Tibial nerve (tissue), 3 donors: ENCODE measurements around the gene CDC20.

Experiments used
- POLR2A ChIP-seq, 2 donors: fragments of 450-650 bp; IDR thresholded peaks; one replicate each; pipeline ENCODE4 v1.6.1; 2017; ENCODE audit warnings: antibody characterized with exemption in 2 of 2, mild to moderate bottlenecking in 2 of 2, moderate library complexity in 2 of 2
- TF ChIP-seq, protein P1 (sequence below), 5 experiments: fragments of 200-600 bp in 3 of 5; fragments of 450-650 bp in 2 of 5; sonication (generic) in 3 of 5; IDR thresholded peaks; one replicate each; pipeline ENCODE4 v1.5.1; 2016 to 2019; ENCODE audit warnings: antibody characterized with exemption in 5 of 5, mild to moderate bottlenecking in 3 of 5, moderate library complexity in 2 of 5

DNA sequence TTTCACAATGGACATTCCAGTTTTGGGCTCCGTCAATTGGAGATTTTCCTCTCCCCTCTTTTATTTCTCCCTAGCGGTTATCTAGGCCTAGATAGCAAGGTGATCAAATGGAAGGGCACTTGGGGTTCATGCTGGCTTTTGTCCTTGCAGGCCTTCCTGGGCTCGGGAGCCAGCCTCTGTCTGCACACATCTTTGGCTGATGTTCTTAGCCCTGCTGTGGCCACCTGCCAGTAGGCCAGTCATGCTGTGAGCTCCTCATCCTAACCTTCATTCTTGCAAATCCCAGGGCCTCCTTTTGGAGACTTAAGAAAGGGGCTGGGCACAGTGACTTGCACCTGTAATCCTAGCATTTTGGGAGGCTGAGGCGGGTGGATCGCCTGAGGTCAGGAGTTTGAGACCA, 44.5 kb upstream of the CDC20 start:
- TF ChIP-seq, protein P1, sequence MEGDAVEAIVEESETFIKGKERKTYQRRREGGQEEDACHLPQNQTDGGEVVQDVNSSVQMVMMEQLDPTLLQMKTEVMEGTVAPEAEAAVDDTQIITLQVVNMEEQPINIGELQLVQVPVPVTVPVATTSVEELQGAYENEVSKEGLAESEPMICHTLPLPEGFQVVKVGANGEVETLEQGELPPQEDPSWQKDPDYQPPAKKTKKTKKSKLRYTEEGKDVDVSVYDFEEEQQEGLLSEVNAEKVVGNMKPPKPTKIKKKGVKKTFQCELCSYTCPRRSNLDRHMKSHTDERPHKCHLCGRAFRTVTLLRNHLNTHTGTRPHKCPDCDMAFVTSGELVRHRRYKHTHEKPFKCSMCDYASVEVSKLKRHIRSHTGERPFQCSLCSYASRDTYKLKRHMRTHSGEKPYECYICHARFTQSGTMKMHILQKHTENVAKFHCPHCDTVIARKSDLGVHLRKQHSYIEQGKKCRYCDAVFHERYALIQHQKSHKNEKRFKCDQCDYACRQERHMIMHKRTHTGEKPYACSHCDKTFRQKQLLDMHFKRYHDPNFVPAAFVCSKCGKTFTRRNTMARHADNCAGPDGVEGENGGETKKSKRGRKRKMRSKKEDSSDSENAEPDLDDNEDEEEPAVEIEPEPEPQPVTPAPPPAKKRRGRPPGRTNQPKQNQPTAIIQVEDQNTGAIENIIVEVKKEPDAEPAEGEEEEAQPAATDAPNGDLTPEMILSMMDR (IDR thresholded peaks at IDR 0.05) = no peak
- no peak for TF ChIP-seq POLR2A (IDR thresholded peaks at IDR 0.05)
